NCI-H146 treated with DMSO at 0.1 percent for 48 hours (cell line): Measurements from ENCODE around the gene BTBD18.
A peak's percentile ranks its signal among the peaks of the same experiment; 100 is the strongest.
"Not testable (repeated sequence)": the region's sequence is repeated elsewhere in the genome, so short reads cannot be mapped to it uniquely, and the experiment has no call there.

Experiments
- DNase-seq: peaks from one replicate; lab custom pipeline; 2025; ENCODE audit not compliant: unreplicated experiment; lab: John Stamatoyannopoulos, UW

Gene BTBD18

GRCh38 chr11:57741132-57742086, 10.2 kb downstream of the BTBD18 start, which contains the start of gene SELENOH:
SELENOH (plus strand) TSS chr11:57741491; CDS start chr11:57741596, 105 bp downstream.
- DNase-seq: peak; percentile 94

- no peak for DNase-seq
Measured at GRCh38 chr11:57735619-57736298, 15.9 kb downstream of the BTBD18 start.

GRCh38 chr11:57732661-57733060, 19.0 kb downstream of the BTBD18 start:
- DNase-seq: no peak

DNA sequence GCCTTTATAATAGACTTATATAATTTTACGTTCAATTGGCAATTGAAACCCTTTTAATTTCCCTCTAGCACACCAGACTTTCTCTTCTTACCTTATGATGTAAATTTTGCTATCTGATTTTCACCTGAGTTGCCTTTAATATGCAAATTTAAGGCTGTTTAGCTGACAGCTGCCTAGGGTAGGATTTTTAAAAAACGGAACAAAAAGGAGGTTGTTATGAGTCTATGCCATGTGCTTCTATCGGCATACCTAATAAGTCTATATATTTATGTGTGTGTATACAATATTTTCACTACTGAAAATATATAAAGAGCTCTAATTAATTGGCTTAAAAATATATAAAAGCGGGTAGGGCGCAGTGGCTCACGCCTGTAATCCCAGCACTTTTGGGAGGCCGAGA, 22.1 kb downstream of the BTBD18 start:
- DNase-seq: no peak

DNA sequence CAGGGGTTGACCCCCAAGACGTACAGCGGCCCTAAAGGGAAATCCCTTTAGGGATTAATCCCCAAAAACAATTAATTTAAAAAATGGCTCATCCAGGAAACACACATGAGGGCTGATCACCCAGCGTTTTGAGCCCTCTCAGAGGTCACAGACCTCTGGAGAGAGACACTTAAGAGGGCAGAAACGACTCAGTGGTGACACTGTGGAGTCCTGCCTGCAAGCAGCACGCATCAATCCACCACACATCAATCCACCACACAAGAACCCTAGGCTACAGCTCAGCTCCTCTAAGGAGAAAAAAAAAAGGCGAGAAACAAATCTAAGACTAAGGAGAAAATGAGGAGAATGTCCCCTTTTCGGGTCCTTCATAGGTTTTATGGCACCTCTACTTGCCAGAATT, 22.8 kb downstream of the BTBD18 start:
- no peak for DNase-seq

- no peak for DNase-seq
Measured at GRCh38 chr11:57727185-57727584, 24.4 kb downstream of the BTBD18 start.

DNA sequence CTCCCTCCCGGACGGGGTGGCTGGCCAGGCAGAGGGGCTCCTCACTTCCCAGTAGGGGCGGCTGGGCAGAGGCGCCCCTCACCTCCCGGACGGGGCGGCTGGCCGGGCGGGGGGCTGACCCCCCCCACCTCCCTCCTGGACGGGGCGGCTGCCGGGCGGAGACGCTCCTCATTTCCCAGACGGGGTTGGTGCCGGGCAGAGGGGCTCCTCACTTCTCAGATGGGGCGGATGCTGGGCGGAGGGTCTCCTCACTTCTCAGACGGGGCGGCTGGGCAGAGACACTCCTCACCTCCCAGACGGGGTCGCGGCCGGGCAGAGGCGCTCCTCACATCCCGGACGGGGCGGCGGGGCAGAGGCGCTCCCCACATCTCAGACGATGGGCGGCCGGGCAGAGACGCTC, 34.9 kb downstream of the BTBD18 start:
- DNase-seq: not testable (repeated sequence)

GRCh38 chr11:57713835-57714234, 37.8 kb downstream of the BTBD18 start:
- DNase-seq: no peak

DNA sequence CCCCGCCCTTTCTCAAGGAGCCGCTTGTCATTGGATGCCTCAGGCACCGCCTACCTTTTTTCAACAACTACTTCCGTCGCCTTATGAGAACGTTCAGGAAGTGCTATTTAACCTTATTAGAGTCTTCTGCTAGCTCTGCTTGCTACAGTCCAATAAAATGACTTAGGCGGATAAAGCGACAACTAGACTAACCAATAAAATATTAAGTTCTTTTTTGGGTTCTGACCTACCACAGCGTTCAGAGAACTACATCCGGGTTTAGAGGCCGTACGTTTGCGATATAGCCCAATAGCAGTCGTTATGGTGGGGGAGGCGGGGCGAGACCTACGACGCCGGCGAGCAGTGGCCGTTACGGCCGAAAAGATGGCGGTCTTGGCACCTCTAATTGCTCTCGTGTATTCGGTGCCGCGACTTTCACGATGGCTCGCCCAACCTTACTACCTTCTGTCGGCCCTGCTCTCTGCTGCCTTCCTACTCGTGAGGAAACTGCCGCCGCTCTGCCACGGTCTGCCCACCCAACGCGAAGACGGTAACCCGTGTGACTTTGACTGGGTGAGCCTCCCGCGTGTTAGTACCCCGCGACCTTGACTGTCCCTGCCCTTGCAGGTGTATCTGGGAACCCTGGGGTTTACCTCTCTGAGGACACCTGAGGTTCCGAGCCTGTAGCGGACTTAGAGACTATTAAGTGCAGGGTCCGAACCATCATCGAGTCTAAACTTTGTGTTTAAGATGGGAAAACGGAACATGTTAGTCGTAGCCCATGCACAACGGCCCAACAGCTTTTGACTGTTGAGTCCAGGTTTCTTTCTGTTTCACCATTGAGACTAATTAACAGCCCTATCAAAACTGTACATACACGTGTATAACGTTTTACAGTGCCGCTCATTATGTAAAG, 39.1 kb downstream of the BTBD18 start, which contains the start of gene TMX2:
Gene TMX2, plus strand, starts transcription at position 338 of the 895 bp plus-strand sequence. Its CDS starts 26 bp downstream, at position 364.
- peak; percentile 99 for DNase-seq

DNA sequence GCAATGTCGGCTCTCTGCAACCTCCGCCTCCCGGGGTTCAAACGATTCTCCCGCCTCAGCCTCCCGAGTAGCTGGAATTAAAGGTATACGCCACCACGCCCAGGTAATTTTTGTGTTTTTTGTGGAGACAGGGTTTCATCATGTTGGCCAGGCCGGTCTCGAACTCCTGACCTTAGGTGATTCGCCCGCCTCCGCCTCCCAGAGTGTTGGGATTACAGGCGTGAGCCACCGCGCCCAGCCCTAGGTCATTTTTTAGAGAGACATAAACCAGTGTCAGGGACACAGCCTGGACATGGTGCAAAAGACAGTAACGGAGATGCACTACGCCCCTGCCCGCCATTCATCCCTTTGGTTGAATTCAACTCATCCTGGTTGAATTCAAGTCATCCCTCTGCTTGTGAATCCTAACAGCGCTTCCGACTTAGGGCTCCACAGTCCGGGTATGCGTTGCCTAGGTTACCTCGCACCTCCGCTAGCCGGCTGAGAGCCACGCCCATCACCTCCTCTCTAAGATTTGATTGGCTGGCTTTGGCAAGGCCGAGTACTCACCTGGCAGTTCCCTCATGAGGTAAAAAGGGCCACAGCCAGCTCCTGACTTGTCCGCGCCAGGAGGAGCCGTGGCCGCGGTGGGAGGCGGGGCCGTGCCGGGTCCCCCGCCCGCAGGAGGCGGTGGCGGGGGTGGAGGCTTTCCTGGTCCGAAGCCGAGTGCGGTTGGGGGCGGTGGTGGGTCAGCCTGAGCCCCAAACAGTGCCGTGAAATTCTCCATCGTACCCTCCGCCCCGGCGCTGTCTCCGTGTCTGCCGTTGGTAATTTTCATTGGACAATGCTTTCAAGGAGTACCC, 40.0 kb downstream of the BTBD18 start, which contains the start of gene MED19:
Gene MED19, minus strand, starts transcription at position 802 of the 842 bp plus-strand sequence. Its CDS starts 36 bp downstream, at position 766.
- peak; percentile 90 for DNase-seq

DNA sequence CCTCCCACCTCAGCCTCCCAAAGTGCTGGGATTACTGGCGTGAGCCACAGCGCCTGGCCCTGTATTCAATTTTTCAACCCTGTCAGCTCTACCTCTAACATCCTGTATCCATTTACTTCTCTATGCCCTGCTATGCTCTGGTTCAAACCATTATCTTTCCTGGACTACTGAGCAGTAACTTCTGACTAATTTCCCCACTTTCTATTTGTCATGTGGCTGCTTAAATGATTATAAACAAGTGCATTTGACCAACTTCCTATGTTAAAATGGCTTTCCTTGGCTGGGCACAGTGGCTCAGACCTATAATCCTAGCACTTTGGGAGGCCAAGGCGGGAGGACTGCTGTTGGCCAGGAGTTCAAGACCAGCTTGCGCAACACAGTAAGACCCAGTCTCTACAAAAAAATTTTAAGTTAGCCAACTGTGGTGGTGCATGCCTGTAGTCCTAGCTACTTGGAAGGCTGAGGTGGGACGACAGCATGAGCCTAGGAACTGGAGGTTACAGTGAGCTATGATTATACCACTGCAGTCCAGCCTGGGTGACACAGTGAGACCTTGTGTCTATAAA, 41.7 kb downstream of the BTBD18 start:
- no peak for DNase-seq

DNA sequence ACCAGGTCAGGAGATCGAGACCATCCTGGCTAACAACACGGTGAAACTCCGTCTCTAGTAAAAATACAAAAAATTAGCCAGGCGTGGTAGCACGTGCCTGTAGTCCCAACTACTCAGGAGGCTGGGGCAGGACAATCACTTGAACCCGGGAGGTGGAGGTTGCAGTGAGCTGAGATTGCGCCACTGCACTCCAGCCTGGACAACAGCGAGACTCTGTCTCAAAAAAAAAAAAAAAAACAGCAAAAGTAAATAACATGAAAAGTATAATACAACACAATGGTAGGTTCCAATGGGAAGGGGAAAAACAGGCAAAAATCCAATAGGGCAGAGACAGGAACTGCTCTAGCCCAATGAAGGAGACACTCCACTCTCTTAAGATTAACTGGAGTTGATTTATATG, 46.2 kb downstream of the BTBD18 start:
- not testable (repeated sequence) for DNase-seq

DNA sequence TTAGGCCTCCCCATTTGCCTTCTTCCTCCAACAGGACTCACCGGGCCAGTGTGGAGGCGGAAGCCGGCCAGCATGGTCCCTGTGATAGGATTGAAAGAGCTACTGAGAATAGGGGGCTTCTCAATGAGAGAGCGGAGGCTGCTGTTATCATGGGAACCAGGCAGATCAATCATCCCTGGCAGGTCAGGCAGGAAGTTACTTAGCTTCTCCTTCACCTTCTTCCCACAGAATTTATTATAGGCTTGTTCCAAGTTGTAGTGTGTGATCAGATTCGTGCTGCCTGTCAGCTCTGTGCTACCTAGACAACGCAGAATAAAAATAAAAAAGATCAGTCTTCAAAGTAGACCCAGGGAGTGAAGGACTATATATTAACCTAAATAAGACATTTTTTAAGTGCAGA, 46.7 kb downstream of the BTBD18 start:
- no peak for DNase-seq

DNA sequence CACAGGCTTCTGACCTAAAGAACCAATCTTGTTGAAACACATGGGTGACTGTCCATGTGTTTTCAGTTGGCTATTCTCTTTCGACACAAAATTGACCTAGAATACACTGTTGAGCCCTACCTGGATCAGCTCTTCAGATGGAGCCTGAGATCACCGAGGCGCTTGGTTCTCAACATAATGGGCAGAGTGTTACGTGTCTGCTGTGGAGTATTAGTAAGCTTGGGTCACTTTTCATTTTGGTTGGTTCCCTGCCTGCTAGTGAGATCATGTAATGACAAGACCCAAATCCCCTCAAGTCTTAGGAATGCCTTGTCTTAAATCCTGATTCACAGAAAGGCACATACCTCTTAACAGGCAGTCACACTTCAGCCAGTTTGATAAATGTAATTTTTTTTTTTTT, 48.3 kb downstream of the BTBD18 start:
- DNase-seq: no peak

DNA sequence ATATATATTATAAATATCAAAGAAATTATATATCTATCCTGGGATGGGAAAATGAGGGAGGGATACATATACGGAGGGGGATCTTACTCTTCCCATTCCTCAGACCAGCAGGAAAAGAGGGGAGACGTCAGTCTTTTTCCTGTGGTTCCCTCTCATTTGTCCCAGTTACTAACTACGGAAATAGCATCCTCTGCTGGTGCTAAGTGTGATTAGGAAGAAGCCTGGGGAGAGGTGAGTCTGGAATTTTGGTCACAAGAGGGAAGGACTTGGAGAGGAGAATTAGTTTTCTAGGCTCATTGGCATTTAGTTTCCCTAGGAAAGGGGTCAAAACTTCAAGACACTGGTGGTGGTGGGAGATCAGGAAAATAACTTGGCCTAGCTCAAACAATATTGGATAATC, 51.2 kb downstream of the BTBD18 start:
- DNase-seq: no peak

- no peak for DNase-seq
Measured at GRCh38 chr11:57699813-57700212, 51.8 kb downstream of the BTBD18 start.

DNA sequence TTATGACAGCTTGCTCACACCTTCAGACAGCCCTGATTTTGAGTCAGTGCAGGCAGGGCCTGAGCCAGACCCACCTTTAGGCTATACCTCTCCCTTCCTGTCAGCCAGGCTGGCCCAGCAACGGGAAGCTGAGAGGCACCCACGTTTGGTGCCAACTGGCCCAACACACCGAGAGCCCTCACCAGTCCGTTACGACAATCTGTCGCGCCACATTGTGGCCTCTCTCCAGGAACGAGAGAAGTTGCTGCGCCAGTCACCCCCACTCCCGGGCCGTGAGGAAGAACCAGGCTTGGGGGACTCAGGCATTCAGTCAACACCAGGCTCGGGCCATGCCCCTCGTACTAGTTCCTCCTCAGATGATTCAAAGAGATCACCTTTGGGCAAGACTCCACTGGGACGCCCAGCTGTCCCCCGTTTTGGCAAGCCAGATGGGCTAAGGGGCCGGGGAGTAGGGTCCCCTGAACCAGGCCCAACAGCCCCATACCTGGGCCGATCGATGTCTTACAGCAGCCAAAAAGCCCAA, 52.7 kb downstream of the BTBD18 start:
- no peak for DNase-seq
